Effector memory CD4-positive, alpha-beta T cell (primary cell): Measurements from ENCODE around the gene NMD3.

Experiments
- DNase-seq, 3 donors: peaks; one replicate each; pipeline ENCODE4 v3.0.0-alpha.2; 2020
- H3K27ac ChIP-seq: 2 replicates; pipeline ENCODE4 v1.7.0; 2013; ENCODE audit warnings: mild to moderate bottlenecking, low read length, moderate library complexity; ENCODE audit not compliant: insufficient read depth, poor library complexity, severe bottlenecking
- H3K27me3 ChIP-seq: replicated peaks from 2 replicates; pipeline ENCODE4 v1.7.0; 2013; ENCODE audit warnings: mild to moderate bottlenecking, low read length; ENCODE audit not compliant: insufficient read depth, control insufficient read depth, poor library complexity, severe bottlenecking
- H3K36me3 ChIP-seq: 2 replicates; pipeline ENCODE4 v1.7.0; 2013; ENCODE audit warnings: mild to moderate bottlenecking, low read length, moderate library complexity; ENCODE audit not compliant: control insufficient read depth, insufficient read depth
- H3K4me1 ChIP-seq: 2 replicates; pipeline ENCODE4 v1.7.0; 2013; ENCODE audit warnings: low read length, mild to moderate bottlenecking; ENCODE audit not compliant: control insufficient read depth, insufficient read depth, poor library complexity, severe bottlenecking
- H3K4me3 ChIP-seq: 2 replicates; pipeline ENCODE4 v1.7.0; 2013; ENCODE audit warnings: low read length, low read depth, mild to moderate bottlenecking; ENCODE audit not compliant: insufficient read depth, poor library complexity, severe bottlenecking
- H3K9me3 ChIP-seq: 2 replicates; pipeline ENCODE4 v1.7.0; 2013; ENCODE audit warnings: mild to moderate bottlenecking, low read length, moderate library complexity; ENCODE audit not compliant: control insufficient read depth

The NMD3 gene

GRCh38 chr3:161208931-161209330 lies 12.2 kb upstream of the NMD3 start:
- DNase-seq, result no peak
- no peaks in the 10 kb centered on the region for H3K36me3 ChIP-seq
- no peak overlapping the region for H3K27ac ChIP-seq
- H3K4me3 ChIP-seq, result no peak overlapping the region
- no peaks in the 10 kb centered on the region for H3K27me3 ChIP-seq
- no peaks in the 10 kb centered on the region for H3K9me3 ChIP-seq
- H3K4me1 ChIP-seq, result no peaks in the 10 kb centered on the region

DNA sequence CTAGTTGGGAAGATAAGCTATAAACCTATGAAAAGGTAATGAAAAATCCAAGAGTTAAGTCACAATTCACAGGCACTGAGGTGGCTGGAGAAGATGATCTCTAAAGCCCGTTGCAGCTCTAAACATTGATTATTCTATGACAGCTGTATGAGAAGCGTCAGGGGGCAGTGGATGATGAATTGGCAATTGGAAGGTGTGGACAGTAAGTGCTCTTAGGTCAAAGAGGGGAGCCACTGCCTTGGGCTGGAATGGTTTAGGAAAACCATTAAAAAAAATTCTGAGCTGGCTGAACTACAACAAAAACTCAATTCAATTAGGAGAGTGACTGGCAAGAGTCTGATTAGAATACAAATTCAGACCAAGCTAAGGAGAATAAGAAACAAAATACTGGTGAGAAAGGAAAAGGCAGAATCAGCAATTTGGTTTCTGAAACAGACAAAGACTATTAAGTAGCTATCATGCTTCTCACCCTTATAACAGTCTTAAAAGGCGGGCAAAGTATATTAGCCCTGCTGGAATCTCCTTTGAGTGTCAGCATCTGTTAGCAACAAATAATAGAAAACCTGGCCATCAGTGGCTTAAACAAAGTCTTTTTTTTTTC lies 8.8 kb upstream of the NMD3 start:
- H3K9me3 ChIP-seq, result no peaks in the 10 kb centered on the region
- H3K27me3 ChIP-seq, result no peaks in the 10 kb centered on the region
- no peak for DNase-seq
- no peaks in the 10 kb centered on the region for H3K36me3 ChIP-seq
- no peak overlapping the region for H3K4me3 ChIP-seq
- no peak overlapping the region for H3K27ac ChIP-seq
- H3K4me1 ChIP-seq, result no peaks in the 10 kb centered on the region

DNA sequence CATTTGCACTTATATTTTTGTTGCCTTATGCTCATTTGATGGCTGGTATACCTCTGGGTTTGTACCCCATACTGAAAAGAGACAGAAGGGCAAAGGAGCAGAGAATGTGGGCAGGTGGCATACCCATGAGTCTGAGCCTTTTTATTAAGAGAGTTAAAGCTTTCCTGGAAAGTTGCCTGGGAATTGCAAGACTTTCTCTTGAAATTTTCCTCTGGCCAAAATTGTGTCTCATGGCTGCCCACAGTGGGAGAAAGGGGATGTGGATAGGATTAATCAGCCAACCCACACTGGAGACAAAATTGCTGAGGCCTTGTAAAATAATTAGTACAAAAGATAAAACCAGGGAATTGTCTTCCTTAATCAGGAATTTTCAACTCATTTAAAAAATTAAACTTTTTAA lies 8.2 kb upstream of the NMD3 start:
- no peak for DNase-seq
- no peaks in the 10 kb centered on the region for H3K9me3 ChIP-seq
- no peaks in the 10 kb centered on the region for H3K4me1 ChIP-seq
- H3K36me3 ChIP-seq, result no peaks in the 10 kb centered on the region
- no peak overlapping the region for H3K4me3 ChIP-seq
- H3K27ac ChIP-seq, result no peak overlapping the region
- no peaks in the 10 kb centered on the region for H3K27me3 ChIP-seq

- H3K4me3 ChIP-seq, result no peak overlapping the region
- H3K27me3 ChIP-seq, result no peaks in the 10 kb centered on the region
- no peak for DNase-seq
- no peak overlapping the region for H3K27ac ChIP-seq
- no peaks in the 10 kb centered on the region for H3K36me3 ChIP-seq
- H3K4me1 ChIP-seq, result no peaks in the 10 kb centered on the region
- no peaks in the 10 kb centered on the region for H3K9me3 ChIP-seq
Observed at GRCh38 chr3:161213644-161214043, 7.5 kb upstream of the NMD3 start.

- H3K27ac ChIP-seq, result no peak overlapping the region
- H3K27me3 ChIP-seq, result no peaks in the 10 kb centered on the region
- no peak for DNase-seq
- no peak overlapping the region for H3K4me3 ChIP-seq
- no peaks in the 10 kb centered on the region for H3K36me3 ChIP-seq
- H3K4me1 ChIP-seq, result no peaks in the 10 kb centered on the region
- no peaks in the 10 kb centered on the region for H3K9me3 ChIP-seq
Observed at GRCh38 chr3:161215185-161215584, 5.9 kb upstream of the NMD3 start.

DNA sequence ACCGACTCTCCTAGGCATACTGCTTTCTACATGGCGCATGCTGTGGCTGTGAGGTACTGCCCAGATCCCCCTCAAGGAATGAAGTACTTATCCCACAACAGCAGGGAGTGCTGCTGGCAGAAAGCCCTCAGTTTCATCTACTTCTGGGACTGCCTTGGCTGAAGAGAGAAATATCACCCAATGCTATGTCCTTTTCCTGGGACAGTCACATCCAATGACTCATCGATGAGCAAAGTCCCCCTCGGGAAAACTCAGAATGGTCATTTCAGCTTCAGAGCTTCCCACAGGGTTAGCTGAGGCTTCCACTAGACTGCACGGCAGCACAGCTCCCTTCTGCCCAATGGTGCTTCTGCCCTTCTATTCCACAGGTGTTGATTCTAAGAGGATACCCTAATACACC lies 3.6 kb upstream of the NMD3 start:
- Histone ChIP-seq H3K4me3 (no peak overlapping the region), H3K27me3 (no peaks in the 10 kb centered on the region), H3K27ac (no peak overlapping the region), H3K4me1 (peaks cover 1% of the 10 kb centered on the region), H3K9me3 (no peaks in the 10 kb centered on the region), H3K36me3 (no peaks in the 10 kb centered on the region)
- no peak for DNase-seq

DNA sequence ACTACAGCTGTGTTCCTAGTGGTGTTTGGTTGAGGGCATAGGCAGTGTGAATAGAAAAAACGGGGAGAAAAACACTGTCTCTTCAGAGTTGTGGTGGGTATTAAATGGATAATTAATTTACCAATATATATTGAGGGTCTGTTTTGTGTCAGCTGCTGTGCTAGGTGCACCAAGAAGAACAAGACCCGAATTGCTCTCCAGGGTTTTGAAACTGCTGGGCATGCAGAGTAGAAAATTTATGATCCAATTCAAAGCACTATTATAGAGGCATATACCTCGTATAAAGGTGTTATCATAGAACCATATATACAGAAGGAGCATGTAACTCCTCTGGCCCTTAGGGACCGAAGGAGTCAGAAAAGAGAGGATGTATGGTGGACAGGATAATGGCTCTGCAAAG lies 1.6 kb upstream of the NMD3 start:
- no peaks in the 10 kb centered on the region for H3K27me3 ChIP-seq
- no peak overlapping the region for H3K27ac ChIP-seq
- H3K4me3 ChIP-seq, result no peak overlapping the region
- peaks cover 16% of the 10 kb centered on the region for H3K4me1 ChIP-seq
- no peaks in the 10 kb centered on the region for H3K9me3 ChIP-seq
- H3K36me3 ChIP-seq, result no peaks in the 10 kb centered on the region
- DNase-seq, result no peak

- no peaks in the 10 kb centered on the region for H3K27me3 ChIP-seq
- peak overlapping the region; percentile 82 for H3K27ac ChIP-seq
- peaks cover 1% of the 10 kb centered on the region for H3K36me3 ChIP-seq
- peak overlapping the region; percentile 90 for H3K4me3 ChIP-seq
- DNase-seq, result no peak
- peaks cover 16% of the 10 kb centered on the region for H3K4me1 ChIP-seq
- H3K9me3 ChIP-seq, result no peaks in the 10 kb centered on the region
Observed at GRCh38 chr3:161221806-161222600, 892 bp downstream of the NMD3 start.

GRCh38 chr3:161222662-161223061 lies 1.6 kb downstream of the NMD3 start:
- no peak for DNase-seq
- Histone ChIP-seq H3K9me3 (no peaks in the 10 kb centered on the region), H3K4me3 (peak overlapping the region; percentile 90), H3K27ac (no peak overlapping the region), H3K27me3 (no peaks in the 10 kb centered on the region), H3K4me1 (peaks cover 16% of the 10 kb centered on the region), H3K36me3 (peaks cover 7% of the 10 kb centered on the region)

- H3K36me3 ChIP-seq, result peaks cover 12% of the 10 kb centered on the region
Observed at GRCh38 chr3:161224786-161225185, 3.7 kb downstream of the NMD3 start.

More at GRCh38 chr3:161224786-161225185, 3.7 kb downstream of the NMD3 start:
- DNase-seq, result no peak
- H3K9me3 ChIP-seq, result no peaks in the 10 kb centered on the region
- no peaks in the 10 kb centered on the region for H3K27me3 ChIP-seq
- H3K27ac ChIP-seq, result no peak overlapping the region
- H3K4me3 ChIP-seq, result no peak overlapping the region
- peaks cover 16% of the 10 kb centered on the region for H3K4me1 ChIP-seq
